HG03558 (cell line): Measurements from ENCODE around the gene APBA2.

Source experiments
- ATAC-seq: cut with Tn5 transposase; IDR thresholded peaks from one replicate; pipeline ENCODE4 v1.9.1; 2021; ENCODE audit warnings: moderate number of reproducible peaks; ENCODE audit not compliant: unreplicated experiment; ENCODE audit errors: extremely low read depth

APBA2 gene

GRCh38 chr15:28892789-28893610, 7.2 kb downstream of the APBA2 start:
- no peak for ATAC-seq

- ATAC-seq: no peak
Measured at GRCh38 chr15:28894631-28895030, 8.9 kb downstream of the APBA2 start.

GRCh38 chr15:28895146-28895545, 9.4 kb downstream of the APBA2 start:
- no peak for ATAC-seq

- no peak for ATAC-seq
Measured at GRCh38 chr15:28895566-28895965, 9.8 kb downstream of the APBA2 start.

GRCh38 chr15:28896951-28897350, 11.2 kb downstream of the APBA2 start:
- no peak for ATAC-seq

GRCh38 chr15:28897861-28898585, 12.2 kb downstream of the APBA2 start:
- no peak for ATAC-seq

- ATAC-seq: no peak
Measured at GRCh38 chr15:28899061-28899738, 13.4 kb downstream of the APBA2 start.

- no peak for ATAC-seq
Measured at GRCh38 chr15:28900041-28900891, 14.5 kb downstream of the APBA2 start.

GRCh38 chr15:28900892-28901586, 15.3 kb downstream of the APBA2 start:
- no peak for ATAC-seq

- no peak for ATAC-seq
Measured at GRCh38 chr15:28901587-28901980, 15.8 kb downstream of the APBA2 start.

GRCh38 chr15:28901987-28902745, 16.4 kb downstream of the APBA2 start:
- ATAC-seq: no peak

GRCh38 chr15:28902856-28903255, 17.1 kb downstream of the APBA2 start:
- ATAC-seq: no peak

GRCh38 chr15:28903555-28903954, 17.8 kb downstream of the APBA2 start:
- no peak for ATAC-seq

GRCh38 chr15:28904003-28904402, 18.2 kb downstream of the APBA2 start:
- ATAC-seq: no peak

- ATAC-seq: no peak
Measured at GRCh38 chr15:28904541-28905315, 19.0 kb downstream of the APBA2 start.

- ATAC-seq: no peak
Measured at GRCh38 chr15:28907338-28907960, 21.7 kb downstream of the APBA2 start.

GRCh38 chr15:28909958-28910500, 24.3 kb downstream of the APBA2 start:
- ATAC-seq: no peak
